Lower leg skin (tissue), 4 donors: ENCODE data around the gene LSM3. TPM values are rescaled to one million over a fixed set of nuclear protein-coding genes. Genes with fewer than 3 reads are reported as not detected.
A peak's percentile ranks its signal among the peaks of the same experiment; 100 is the strongest.
"Not testable (repeated sequence)": the region's sequence is repeated elsewhere in the genome, so short reads cannot be mapped to it uniquely, and the experiment has no call there.

Source experiments
- DNase-seq, 2 donors: peaks; one replicate each; pipeline ENCODE4 v3.0.0-alpha.2; 2019; ENCODE audit warnings: low spot score in 2 of 2
- H3K4me3 ChIP-seq: fragments of 200-600 bp; sonication (generic); 2 replicates; pipeline ENCODE4 v1.5.1; 2017; ENCODE audit warnings: mild to moderate bottlenecking, low read depth; ENCODE audit not compliant: poor library complexity, severe bottlenecking
- POLR2A ChIP-seq, 2 donors: fragments of 450-650 bp; IDR thresholded peaks; one replicate each; pipeline ENCODE4 v1.6.1; 2016 to 2017; ENCODE audit warnings: antibody characterized with exemption in 2 of 2, mild to moderate bottlenecking in 1 of 2, moderate library complexity in 1 of 2
- WGBS, 2 donors: methylation state at CpG; one replicate each; pipeline ENCODE4 v1.1.5; 2018; 5-methylcytosine and 5-hydroxymethylcytosine counted together
- intact Hi-C: fragments of 100-400 bp; cut with DNase I; formaldehyde crosslinking; loops from one replicate; pipeline ENCODE4 v1.15.0; 2023; ENCODE audit warnings: low total_unique reads
- total RNA-seq, 4 donors: library from RNA; depleted of rRNA; stranded (reverse); fragments of >200 nt; gene quantifications; one replicate each; pipeline ENCODE4 v1.1.0, GENCODE V29; 2016
- TF ChIP-seq, protein P1 (sequence below), 3 donors: fragments of 450-650 bp; IDR thresholded peaks; one replicate each; pipeline ENCODE4 v1.5.1; 2016; ENCODE audit warnings: antibody characterized with exemption in 3 of 3, mild to moderate bottlenecking in 3 of 3, moderate library complexity in 2 of 3

LSM3 gene
- total RNA-seq, 4 donors from 2014 or later: 7.6 to 11.4 (median 8.2) TPM

GRCh38 chr3:14228681-14229470 lies 50.3 kb downstream of the LSM3 start:
- DNase-seq: peak in 1 of 2 donors; percentile 59
- intact Hi-C loops: no loop called here
- H3K4me3 ChIP-seq: no peak overlapping the region
- no peak for TF ChIP-seq POLR2A (IDR thresholded peaks at IDR 0.05)
- TF ChIP-seq, protein P1, sequence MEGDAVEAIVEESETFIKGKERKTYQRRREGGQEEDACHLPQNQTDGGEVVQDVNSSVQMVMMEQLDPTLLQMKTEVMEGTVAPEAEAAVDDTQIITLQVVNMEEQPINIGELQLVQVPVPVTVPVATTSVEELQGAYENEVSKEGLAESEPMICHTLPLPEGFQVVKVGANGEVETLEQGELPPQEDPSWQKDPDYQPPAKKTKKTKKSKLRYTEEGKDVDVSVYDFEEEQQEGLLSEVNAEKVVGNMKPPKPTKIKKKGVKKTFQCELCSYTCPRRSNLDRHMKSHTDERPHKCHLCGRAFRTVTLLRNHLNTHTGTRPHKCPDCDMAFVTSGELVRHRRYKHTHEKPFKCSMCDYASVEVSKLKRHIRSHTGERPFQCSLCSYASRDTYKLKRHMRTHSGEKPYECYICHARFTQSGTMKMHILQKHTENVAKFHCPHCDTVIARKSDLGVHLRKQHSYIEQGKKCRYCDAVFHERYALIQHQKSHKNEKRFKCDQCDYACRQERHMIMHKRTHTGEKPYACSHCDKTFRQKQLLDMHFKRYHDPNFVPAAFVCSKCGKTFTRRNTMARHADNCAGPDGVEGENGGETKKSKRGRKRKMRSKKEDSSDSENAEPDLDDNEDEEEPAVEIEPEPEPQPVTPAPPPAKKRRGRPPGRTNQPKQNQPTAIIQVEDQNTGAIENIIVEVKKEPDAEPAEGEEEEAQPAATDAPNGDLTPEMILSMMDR (IDR thresholded peaks at IDR 0.05): no peak
- 81 to 86% methylated on average over 8 of the region's 8 CpGs for WGBS, 2 donors

DNA sequence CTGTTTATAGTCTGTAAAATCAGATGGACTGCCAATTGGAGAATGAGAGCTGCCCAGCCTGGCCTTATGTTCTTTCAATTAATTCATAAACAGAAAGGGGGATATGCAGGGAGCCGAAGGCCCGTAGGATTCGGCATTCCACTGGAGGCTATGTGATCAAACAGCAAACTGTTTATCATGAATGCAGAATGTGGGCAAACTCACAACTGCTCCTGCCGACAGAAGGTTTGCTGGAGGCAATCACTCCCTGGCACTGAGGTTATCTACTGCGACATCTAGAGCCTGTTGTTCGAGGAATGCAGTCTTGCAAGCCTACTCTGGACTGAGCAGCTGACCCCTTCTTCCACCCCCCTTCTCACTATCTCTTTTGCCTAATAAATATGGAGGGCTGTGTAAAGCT lies 51.1 kb downstream of the LSM3 start:
- H3K4me3 ChIP-seq, intact Hi-C loops: not testable (repeated sequence)
- DNase-seq: peak in 1 of 2 donors; percentile 66
- WGBS, 2 donors: 28 to 34% methylated on average over 6 of the region's 6 CpGs

GRCh38 chr3:14230729-14231128 lies 52.1 kb downstream of the LSM3 start:
- H3K4me3 ChIP-seq: no peak overlapping the region
- DNase-seq: peak in 1 of 2 donors; percentile 80
- TF ChIP-seq, protein P1 (IDR thresholded peaks at IDR 0.05): no peak
- no peak for TF ChIP-seq POLR2A (IDR thresholded peaks at IDR 0.05)
- intact Hi-C loops: no loop called here
- WGBS, 2 donors: 80 to 83% methylated on average over 5 of the region's 5 CpGs

DNA sequence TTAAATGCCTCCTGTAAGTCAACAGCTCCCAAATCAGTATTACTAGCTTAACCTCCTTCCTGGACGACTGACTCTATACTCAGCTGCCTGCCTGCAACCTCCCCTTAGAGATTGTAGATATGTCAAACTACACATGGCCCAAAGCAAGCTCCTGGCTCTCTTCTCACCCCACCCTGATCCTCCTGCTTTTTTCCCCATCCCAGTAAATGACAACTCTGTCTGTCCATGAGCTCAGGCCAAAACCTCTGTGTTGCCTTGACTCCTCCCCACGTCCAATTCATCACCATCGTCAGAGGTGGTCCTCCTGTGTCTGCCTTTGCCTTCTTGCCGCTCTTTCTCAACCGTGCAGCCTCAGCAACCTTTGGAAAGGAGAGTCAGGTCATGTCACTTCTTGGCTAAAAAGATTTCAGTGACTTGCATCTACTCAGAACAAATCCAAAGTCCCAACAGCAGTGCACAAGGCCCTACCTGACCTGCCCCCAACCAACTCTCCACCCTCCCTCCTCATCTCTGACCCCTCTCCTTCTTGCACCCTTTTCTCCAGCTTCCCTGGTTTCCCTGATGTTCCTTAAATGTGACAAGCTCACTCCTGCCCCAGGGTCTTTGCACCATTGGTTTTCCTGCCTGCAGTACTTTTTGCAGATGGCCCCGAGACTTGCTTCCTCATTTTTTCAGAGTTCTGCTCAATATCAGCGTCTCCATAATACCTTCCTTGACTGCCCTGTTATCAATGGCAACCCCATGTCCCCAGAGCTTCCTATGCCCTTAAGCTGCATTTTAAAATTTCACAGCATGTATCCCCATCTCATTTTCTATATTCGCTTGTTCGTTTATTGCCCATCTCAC lies 52.8 kb downstream of the LSM3 start:
- 76 to 80% methylated on average over 9 of the region's 9 CpGs for WGBS, 2 donors

DNA sequence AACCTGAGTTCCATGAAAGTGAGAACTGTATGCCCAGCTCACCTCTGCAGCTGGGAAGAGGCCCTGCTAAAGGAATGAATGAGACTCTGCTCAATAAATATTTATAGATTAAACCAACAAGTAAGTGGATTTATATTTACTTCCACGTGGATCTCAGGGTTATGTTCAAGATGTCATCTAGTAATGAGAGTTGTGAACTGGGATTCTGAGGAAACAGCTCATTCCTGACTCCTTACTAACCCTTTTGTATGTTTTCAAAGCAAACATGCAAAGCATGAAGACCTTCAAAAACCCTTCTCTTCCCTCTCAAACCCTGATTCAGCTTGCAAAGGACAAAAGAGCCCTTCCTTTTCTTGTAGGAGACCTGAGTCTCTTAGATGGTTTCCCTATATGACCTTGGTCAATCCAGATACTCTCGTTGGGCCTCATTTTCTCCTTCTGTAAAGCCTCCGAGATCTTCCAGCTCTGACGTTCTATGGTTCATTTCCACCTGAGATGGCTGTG lies 53.4 kb downstream of the LSM3 start:
- intact Hi-C loops: no loop called here
- WGBS, 2 donors: 86 to 88% methylated on average over 4 of the region's 4 CpGs

More for the DNA sequence above, 52.8 kb downstream of the LSM3 start:
- DNase-seq: peak in 1 of 2 donors; percentile 31
- intact Hi-C loops: no loop called here
- no peak for TF ChIP-seq POLR2A (IDR thresholded peaks at IDR 0.05)
- TF ChIP-seq, protein P1 (IDR thresholded peaks at IDR 0.05): no peak
- H3K4me3 ChIP-seq: no peak overlapping the region

More for the DNA sequence above, 53.4 kb downstream of the LSM3 start:
- H3K4me3 ChIP-seq: no peak overlapping the region
- TF ChIP-seq POLR2A (IDR thresholded peaks at IDR 0.05): no peak
- TF ChIP-seq, protein P1 (IDR thresholded peaks at IDR 0.05): no peak
- DNase-seq: no peak
